ENCODE results near the gene BEAN1.

BEAN1 gene

DNA sequence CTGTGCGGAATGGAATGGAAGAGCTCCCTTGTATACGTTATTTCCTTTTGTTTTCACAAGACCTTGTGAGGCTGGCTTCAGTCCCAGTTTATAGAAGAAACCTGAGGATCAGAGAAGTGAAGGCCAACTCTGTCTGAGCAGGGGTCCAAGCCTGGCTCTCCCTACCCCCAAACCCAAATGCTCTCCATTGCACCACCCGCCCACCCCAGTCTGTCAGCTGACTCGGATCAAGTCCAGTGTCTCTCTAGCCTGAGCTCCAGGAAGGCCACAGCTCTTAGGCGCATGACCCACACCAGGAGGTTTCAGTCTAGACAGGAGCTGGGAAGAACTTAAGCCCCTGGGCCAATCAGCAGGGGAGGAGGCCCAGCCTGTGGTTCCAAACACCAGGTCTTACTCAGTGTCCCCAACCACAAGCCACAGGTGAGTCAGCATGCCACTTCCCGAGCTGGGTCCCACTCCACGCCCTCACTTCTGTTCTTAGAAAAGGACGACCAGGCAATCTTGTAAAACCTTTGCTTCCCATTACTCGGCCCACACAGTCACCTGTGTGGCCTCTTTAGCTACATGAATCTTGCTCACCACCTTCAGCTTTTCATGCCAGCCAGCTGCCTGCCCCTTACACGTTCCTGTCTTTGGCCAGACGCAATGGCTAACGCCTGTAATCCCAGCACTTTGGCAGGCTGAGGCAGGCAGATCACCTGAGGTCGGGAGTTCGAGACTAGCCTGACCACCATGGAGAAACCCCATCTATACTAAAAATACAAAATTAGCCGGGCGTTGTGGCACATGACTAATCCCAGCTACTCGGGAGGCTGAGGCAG is 95.1 kb downstream of the BEAN1 start:
- no peak for DNase-seq (ENCODE audit: low spot score)

- DNase-seq (ENCODE audit: low spot score): no peak
These were observed 95.9 kb downstream of the BEAN1 start for GRCh38 chr16:66522816-66523590.

DNA sequence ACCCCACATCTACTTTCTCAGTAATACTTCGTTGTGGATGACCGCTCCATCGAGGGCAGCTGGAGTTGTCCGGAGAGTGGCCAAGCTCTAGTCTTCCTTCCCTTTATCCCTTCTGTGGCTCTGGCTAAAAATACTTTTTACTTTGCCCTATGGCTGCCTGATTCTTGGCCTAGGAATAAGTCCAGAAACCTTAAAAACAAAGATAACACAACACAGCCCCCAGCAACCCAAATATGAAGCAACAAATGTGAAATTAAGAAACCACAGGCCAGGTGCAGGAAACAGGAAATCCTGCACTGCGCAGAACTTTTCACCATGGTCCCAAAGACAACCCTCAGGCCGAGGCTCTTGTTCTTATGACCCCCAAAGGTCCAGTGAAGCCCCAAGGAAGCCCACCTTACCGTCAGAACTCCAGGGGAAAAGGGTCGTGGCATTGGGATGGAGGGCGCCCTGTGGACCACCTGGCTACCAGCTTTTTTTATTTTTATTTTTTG is 96.8 kb downstream of the BEAN1 start:
- no peak for DNase-seq (ENCODE audit: low spot score)

DNA sequence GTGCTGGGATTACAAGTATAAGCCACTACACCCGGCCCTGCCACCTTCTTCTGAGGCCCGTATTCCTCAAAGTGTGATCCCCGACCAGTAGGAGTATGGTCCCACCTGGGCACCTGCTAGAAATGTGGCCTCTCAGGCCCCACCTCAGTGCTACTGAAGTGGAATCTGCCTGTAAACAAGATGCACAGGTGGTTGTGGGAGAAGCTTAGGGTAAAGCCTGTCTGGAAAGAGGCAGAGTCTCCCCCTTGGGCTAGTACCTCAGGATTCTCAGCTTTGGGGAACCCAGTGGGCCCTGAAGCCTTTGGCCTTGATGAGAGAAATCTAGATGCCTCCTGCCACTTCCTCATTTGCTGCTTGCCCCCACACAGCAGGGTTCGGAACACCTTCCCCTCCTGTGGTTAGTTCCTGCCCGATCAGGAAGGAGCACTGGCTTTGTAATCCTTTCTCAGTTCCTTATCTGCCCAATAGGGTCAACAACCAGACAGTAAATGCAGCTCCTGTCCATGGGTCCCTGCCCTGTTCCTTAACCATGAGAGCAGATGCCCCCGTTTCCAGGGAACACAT is 97.6 kb downstream of the BEAN1 start:
- DNase-seq (ENCODE audit: low spot score): no peak

- DNase-seq (ENCODE audit: low spot score): no peak
These were observed 98.5 kb downstream of the BEAN1 start for GRCh38 chr16:66525396-66526180.

GRCh38 chr16:66528294-66528693 is 101.2 kb downstream of the BEAN1 start:
- DNase-seq (ENCODE audit: low spot score): no peak

- DNase-seq (ENCODE audit: low spot score): no peak
These were observed 102.4 kb downstream of the BEAN1 start for GRCh38 chr16:66529475-66529874.

Data from ecto neural progenitor cell (in vitro differentiated cells).